Raji (cell line): Measurements from ENCODE around the gene PLBD2.

ENCODE experiments used
- POLR2A ChIP-seq: IDR thresholded peaks from 2 replicates; pipeline ENCODE4 v1.6.1; 2011; ENCODE audit warnings: low read depth, low read length, control low read depth; ENCODE audit not compliant: insufficient read depth

PLBD2 gene

GRCh38 chr12:113358381-113359132 is at the start of gene PLBD2:
TSS of gene PLBD2 (plus strand) at chr12:113358587. CDS start at chr12:113358601, 14 bp downstream.
- TF ChIP-seq POLR2A: peak; percentile 68

- no peak for TF ChIP-seq POLR2A
These were observed 47.9 kb upstream of the PLBD2 start for GRCh38 chr12:113310489-113310888.

DNA sequence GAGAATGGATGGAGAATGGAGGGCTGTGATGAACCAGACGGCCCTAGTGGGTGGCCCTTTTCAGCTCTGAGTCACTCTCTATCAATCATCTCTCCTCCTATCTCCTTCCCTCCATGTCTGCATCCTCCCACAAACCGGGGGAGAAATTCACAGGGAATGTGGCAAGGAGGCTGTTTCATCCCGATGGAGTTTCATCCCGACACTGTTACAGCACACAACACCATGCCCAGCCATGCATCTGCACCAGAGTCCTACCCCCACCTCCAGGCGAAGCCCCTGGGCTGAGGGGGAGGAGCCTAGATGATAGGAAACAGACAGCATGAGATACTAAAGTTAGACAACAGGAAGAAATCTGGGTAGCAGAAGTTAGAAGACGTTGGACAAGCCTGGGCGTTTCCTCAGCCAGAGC is 44.3 kb upstream of the PLBD2 start:
- TF ChIP-seq POLR2A: no peak

DNA sequence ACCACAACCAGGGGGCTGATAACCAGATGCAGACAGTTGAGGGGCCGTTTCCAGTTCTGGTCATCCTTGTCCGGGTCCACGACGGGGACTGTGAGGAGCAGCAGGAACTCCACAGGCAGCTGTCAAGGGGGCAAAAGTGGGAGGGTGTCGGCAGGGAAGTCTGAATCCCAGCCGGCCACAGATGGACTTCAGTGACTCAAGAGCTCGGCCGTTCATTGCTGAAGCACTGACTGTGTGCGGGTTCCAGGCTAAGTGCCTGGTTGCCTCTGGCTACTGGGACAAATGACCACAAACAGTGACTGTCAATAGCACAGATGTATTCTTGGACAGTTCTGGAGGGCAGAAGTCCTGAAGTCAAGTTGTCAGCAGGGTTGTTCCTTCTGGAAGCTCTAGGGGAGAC is 43.0 kb upstream of the PLBD2 start:
- no peak for TF ChIP-seq POLR2A

GRCh38 chr12:113316155-113316554 is 42.2 kb upstream of the PLBD2 start:
- no peak for TF ChIP-seq POLR2A

DNA sequence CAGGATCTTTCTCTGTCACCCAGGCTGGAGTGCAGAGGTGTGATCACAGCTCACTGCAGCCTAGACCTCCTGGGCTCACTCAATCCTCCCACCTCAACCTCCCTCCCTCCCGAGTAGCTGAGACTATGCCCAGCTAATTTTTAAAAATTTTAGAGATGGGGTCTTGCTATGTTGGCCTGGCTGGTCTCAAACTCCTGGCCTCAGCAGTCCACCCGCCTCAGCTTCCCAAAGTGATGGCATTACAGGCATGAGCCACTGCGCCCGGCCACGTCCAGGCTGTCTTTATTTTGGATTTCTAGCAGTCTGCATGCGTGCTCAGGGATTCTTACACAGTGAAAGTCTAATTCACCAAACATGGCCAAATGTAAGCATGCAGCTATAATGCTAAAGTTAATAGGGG is 41.3 kb upstream of the PLBD2 start:
- TF ChIP-seq POLR2A: no peak

- no peak for TF ChIP-seq POLR2A
These were observed 40.2 kb upstream of the PLBD2 start for GRCh38 chr12:113318046-113318656.

DNA sequence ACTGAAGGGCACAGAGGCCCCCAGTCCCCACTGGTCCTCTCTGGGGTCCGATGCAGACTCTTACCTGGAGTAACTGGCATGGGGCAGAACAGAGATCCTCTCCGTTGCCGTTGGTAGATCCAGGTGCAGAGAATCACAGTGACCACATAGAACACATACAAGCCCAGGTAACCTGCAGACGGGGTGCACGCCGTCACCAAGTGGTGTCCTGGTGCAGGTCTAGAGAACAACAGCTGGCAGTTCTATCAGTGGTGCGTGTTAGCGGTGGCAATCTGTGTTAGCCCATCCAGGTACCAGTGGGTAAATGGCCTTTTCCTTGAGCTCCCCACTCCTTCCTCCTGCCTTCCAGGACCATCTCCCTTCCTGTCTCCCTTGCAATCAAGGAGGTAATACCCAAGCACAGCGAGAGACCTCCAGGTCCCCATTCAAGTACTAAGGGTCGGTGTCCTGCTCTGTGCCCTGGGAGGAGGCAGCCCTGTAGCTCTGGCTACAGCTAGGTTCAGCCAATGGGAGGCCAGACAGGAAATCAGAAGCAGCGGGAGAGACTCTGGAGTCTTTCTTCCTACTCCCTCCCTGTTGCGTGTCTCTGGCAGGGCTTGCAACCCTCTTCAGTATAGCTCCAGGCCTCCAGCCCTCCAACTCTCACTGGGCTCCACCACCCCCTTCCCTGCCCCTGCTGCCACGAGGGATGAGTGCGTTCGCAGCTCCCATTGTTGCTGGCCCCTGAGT is 39.3 kb upstream of the PLBD2 start:
- no peak for TF ChIP-seq POLR2A

GRCh38 chr12:113320401-113320800 is 38.0 kb upstream of the PLBD2 start:
- TF ChIP-seq POLR2A: no peak

DNA sequence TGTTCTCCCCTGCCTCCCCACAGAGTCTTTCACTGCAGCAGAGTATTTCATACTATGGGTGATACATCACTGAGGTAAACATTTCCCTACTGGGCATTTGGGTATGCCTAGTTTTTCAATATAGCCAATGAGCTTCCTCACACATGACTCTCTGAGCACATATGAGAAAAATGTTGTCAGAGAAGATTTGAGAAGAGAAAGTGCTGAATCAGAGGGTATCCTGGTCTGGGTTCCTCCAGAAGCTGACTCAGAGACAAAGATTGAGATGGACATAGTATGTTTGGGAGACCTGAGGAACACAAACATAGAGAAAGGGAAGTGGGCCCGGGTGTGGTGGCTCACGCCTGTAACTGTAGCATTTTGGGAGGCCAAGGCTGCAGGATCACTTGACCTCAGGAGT is 36.0 kb upstream of the PLBD2 start:
- TF ChIP-seq POLR2A: no peak

DNA sequence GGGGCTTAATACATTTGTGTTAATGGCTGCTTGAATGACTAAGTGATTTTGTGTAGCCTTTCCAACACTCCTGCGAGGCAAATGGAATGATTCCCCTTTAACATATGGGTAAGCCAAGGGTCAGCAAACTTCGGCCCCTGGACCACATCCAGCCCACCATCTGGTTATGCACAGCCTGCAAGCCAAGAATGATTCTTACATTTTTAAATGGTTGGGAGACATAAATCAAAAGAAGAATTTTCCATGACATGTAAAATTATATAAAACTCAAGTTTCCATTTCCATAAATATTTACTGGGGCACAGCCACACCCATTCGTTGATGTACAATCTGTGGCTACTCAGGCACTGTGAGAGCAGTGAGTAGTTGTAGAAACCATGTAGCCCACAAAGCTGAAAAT is 32.5 kb upstream of the PLBD2 start:
- no peak for TF ChIP-seq POLR2A

DNA sequence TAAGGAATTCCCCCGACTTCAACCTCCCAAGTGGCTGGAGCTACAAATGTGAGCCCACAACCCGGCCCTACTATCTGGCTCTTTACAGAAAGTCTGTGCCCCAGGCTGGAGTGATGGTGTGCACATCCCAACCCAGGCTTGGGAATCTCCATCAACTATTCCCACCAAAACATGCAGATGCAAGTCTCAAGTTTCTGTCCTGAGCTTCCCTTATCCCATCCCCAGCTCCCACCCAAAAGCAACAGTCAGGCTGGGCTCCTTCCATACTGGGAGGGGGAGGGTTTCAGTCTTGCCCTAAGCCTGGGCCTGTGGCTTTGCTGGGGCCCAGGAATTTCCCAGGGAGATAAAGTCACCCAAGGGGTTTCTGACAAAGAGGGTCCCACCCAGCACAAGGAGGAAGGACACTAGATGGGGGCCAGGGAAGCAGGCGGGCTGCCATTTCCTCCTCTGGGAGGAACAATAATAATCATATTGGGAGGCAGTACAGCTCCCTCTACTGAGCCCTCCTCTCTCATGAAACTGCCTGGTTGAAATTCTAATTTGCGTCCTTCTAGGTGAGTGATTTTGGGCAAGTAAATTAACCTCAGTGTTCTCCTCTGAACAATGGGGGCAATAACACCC is 31.5 kb upstream of the PLBD2 start:
- no peak for TF ChIP-seq POLR2A

DNA sequence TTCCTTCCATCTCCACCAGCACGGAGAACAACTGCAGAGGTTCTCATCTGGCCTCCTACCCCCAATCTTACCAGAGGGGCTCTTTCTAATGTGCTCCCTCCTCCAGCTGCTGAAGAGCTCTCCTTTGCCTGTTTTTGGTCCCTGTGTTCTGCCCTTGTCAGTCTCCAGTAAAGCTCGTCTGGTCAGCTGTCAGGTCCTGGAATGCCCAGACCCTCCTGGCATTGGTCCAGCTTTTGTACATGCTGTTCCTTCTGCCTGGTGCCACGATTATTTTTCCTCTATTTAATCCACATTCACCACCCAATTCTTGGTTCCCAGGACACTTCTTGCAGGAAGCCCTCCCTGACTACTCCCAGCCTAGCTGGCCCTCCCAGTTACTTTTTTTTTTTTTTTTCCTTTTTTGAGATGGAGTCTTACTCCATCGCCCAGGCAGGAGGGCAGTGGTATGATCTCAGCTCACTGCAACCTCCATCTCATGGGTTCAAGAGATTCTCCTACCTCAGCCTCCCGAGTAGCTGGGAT is 30.0 kb upstream of the PLBD2 start:
- TF ChIP-seq POLR2A: no peak

DNA sequence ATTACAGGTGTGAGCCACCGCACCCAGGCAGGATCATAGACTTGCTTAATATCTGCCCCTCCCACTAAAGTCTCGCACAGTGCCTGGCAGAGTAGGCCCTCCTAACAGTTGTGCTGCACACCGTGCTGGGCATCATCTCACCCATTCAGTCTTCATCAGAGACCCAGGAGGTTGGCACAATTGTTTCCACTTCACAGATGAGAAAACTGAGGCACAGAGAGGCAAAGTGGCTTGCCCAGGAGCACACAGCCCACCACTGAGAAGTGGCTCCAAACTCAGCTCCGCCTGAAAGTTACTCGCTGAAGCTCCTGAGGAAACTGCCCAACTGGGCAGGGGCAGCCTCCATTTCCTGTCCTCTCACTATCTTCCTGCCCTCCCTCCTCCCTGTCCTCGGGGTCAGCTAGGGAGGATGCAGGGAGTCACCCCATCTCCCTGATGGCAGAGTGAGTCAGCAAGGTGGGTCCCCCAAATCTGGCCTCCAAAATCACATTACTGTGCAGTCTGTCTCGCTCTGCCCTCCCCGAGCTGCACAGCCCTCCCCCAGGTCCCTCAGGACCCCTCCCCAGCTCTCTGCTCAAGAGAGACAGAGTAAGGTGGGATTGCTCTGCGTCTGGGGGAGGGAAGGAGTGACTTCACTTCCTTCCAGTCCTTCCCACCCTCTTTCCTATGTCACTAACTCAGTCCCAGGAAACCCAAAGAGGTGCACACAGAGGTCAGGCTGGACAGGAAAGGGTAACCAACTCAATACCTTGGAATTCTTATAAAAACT is 29.2 kb upstream of the PLBD2 start:
- TF ChIP-seq POLR2A: no peak
